ENCODE data around the gene NDUFS5. TPM values are rescaled to one million over a fixed set of nuclear protein-coding genes. Genes with fewer than 3 reads are reported as not detected.

NDUFS5 gene
- total RNA-seq, 1 donor from 2014 or later: 360 TPM

DNA sequence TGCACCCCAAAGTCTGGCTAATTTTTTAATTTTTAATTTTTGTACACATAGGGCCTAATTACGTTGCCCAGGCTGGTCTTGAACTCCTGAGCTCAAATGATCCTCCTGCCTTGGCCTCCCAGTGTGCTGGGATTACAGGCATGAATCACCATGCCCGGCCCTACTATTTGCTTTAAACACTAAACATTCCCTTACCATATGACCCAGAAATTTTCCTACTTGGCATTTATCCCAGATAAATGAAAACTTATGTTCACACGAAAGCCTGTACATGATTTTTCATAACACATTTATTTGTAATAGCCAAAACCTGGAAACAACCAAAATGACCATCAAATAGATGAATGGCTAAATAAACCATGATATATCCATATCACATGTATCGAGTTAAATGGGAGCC is 35.8 kb downstream of the NDUFS5 start:
- Histone ChIP-seq H2AFZ (ENCODE audit: low read depth, low read length) (no peak overlapping the region), H3K79me2 (ENCODE audit: insufficient read depth, low read length) (no peaks in the 10 kb centered on the region), H3K27me3 (ENCODE audit: insufficient read depth, low read length) (no peaks in the 10 kb centered on the region), H3K36me3 (ENCODE audit: insufficient read depth, low read length) (no peaks in the 10 kb centered on the region), H4K20me1 (ENCODE audit: insufficient read depth, low read length) (no peaks in the 10 kb centered on the region), H3K9ac (ENCODE audit: low read length) (no peak overlapping the region), H3K4me3 (ENCODE audit: insufficient read depth, low read depth, low read length) (no peak overlapping the region), H3K4me2 (ENCODE audit: low read length) (no peak overlapping the region), H3K9me3 (ENCODE audit: insufficient read depth, low read depth, low read length) (no peaks in the 10 kb centered on the region), H3K27ac (ENCODE audit: low read depth, low read length) (no peak overlapping the region), H3K4me1 (ENCODE audit: insufficient read depth, low read length) (no peaks in the 10 kb centered on the region)
- Mint-ChIP-seq H3K4me1 (ENCODE audit: low read depth, unreplicated experiment) (no peaks in the 10 kb centered on the region), H3K4me3 (ENCODE audit: unreplicated experiment) (no peak overlapping the region), H3K36me3 (ENCODE audit: low read depth, unreplicated experiment) (peaks cover 2% of the 10 kb centered on the region), H3K27ac (ENCODE audit: unreplicated experiment) (no peak overlapping the region), H3K9me3 (ENCODE audit: unreplicated experiment) (no peaks in the 10 kb centered on the region), H3K27me3 (ENCODE audit: low read depth, unreplicated experiment) (no peaks in the 10 kb centered on the region)
- DNase-seq (ENCODE audit: low read depth) (no peak), FAIRE-seq (no peak)
- TF ChIP-seq, protein P1, sequence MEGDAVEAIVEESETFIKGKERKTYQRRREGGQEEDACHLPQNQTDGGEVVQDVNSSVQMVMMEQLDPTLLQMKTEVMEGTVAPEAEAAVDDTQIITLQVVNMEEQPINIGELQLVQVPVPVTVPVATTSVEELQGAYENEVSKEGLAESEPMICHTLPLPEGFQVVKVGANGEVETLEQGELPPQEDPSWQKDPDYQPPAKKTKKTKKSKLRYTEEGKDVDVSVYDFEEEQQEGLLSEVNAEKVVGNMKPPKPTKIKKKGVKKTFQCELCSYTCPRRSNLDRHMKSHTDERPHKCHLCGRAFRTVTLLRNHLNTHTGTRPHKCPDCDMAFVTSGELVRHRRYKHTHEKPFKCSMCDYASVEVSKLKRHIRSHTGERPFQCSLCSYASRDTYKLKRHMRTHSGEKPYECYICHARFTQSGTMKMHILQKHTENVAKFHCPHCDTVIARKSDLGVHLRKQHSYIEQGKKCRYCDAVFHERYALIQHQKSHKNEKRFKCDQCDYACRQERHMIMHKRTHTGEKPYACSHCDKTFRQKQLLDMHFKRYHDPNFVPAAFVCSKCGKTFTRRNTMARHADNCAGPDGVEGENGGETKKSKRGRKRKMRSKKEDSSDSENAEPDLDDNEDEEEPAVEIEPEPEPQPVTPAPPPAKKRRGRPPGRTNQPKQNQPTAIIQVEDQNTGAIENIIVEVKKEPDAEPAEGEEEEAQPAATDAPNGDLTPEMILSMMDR (IDR thresholded peaks at IDR 0.05; ENCODE audit: insufficient read depth, low read depth, low read length): no peak
- no peak for TF ChIP-seq EZH2 (IDR thresholded peaks at IDR 0.05; ENCODE audit: insufficient read depth, low read length)

DNA sequence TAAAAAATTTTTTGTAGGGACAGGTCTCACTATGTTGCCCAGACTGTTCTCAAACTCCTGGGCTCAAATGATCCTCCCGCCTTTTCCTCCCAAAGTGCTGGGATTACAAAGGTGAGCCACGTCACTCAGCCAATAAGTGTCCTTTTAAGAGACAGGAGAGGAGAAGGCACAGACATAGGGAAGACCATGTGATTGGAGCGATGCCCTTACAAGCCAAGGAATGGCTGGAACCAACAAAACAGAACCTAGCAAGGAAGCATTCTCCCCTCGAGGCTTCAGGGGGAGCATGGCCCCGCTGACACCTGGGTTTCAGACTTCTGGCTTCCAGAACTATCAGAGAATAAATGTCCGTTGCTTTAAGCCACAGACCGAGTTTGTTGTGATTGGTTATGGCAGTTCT is 37.0 kb downstream of the NDUFS5 start:
- DNase-seq (ENCODE audit: low read depth) (no peak), FAIRE-seq (no peak)
- H3K9me3 Mint-ChIP-seq (ENCODE audit: unreplicated experiment): no peaks in the 10 kb centered on the region
- H3K4me2 ChIP-seq (ENCODE audit: low read length): no peak overlapping the region
- H3K36me3 Mint-ChIP-seq (ENCODE audit: low read depth, unreplicated experiment): peaks cover 2% of the 10 kb centered on the region
- no peak overlapping the region for H3K4me3 Mint-ChIP-seq (ENCODE audit: unreplicated experiment)
- no peak overlapping the region for H3K9ac ChIP-seq (ENCODE audit: low read length)
- no peaks in the 10 kb centered on the region for H3K4me1 ChIP-seq (ENCODE audit: insufficient read depth, low read length)
- no peaks in the 10 kb centered on the region for H3K27me3 ChIP-seq (ENCODE audit: insufficient read depth, low read length)
- H3K9me3 ChIP-seq (ENCODE audit: insufficient read depth, low read depth, low read length): no peaks in the 10 kb centered on the region
- no peaks in the 10 kb centered on the region for H3K36me3 ChIP-seq (ENCODE audit: insufficient read depth, low read length)
- H3K4me1 Mint-ChIP-seq (ENCODE audit: low read depth, unreplicated experiment): no peaks in the 10 kb centered on the region
- no peak overlapping the region for H3K27ac ChIP-seq (ENCODE audit: low read depth, low read length)
- no peaks in the 10 kb centered on the region for H3K27me3 Mint-ChIP-seq (ENCODE audit: low read depth, unreplicated experiment)
- TF ChIP-seq, protein P1 (IDR thresholded peaks at IDR 0.05; ENCODE audit: insufficient read depth, low read depth, low read length): no peak
- TF ChIP-seq EZH2 (IDR thresholded peaks at IDR 0.05; ENCODE audit: insufficient read depth, low read length): no peak
- H2AFZ ChIP-seq (ENCODE audit: low read depth, low read length): no peak overlapping the region
- H3K4me3 ChIP-seq (ENCODE audit: insufficient read depth, low read depth, low read length): no peak overlapping the region
- H3K27ac Mint-ChIP-seq (ENCODE audit: unreplicated experiment): no peak overlapping the region
- no peaks in the 10 kb centered on the region for H4K20me1 ChIP-seq (ENCODE audit: insufficient read depth, low read length)
- no peaks in the 10 kb centered on the region for H3K79me2 ChIP-seq (ENCODE audit: insufficient read depth, low read length)

DNA sequence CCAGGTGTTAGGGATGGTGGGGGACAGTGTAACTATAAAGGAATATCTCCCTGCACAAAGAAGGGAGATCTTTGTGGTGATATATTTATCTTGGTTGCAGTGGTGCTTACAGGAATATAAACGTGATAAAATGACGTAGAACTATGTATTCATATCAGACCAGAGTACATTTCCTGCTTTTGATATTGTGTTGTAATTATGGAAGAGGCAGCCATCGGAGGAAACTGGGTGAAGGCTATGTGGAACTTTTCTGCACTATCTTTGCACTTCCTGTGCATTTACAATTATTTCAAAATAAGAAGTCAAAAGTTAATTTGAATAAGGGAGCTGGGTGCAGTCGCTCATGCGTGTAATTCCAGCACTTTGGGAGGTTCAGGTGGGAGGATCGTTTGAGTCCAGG is 37.6 kb downstream of the NDUFS5 start:
- H3K9ac ChIP-seq (ENCODE audit: low read length): no peak overlapping the region
- no peak for TF ChIP-seq EZH2 (IDR thresholded peaks at IDR 0.05; ENCODE audit: insufficient read depth, low read length)
- TF ChIP-seq, protein P1 (IDR thresholded peaks at IDR 0.05; ENCODE audit: insufficient read depth, low read depth, low read length): no peak
- H3K27ac ChIP-seq (ENCODE audit: low read depth, low read length): no peak overlapping the region
- FAIRE-seq (no peak), DNase-seq (ENCODE audit: low read depth) (no peak)
- H2AFZ ChIP-seq (ENCODE audit: low read depth, low read length): no peak overlapping the region
- no peaks in the 10 kb centered on the region for H3K36me3 ChIP-seq (ENCODE audit: insufficient read depth, low read length)
- no peaks in the 10 kb centered on the region for H3K79me2 ChIP-seq (ENCODE audit: insufficient read depth, low read length)
- H3K4me1 Mint-ChIP-seq (ENCODE audit: low read depth, unreplicated experiment): no peaks in the 10 kb centered on the region
- H3K4me1 ChIP-seq (ENCODE audit: insufficient read depth, low read length): no peaks in the 10 kb centered on the region
- H3K36me3 Mint-ChIP-seq (ENCODE audit: low read depth, unreplicated experiment): peaks cover 2% of the 10 kb centered on the region
- H3K4me3 Mint-ChIP-seq (ENCODE audit: unreplicated experiment): no peak overlapping the region
- H4K20me1 ChIP-seq (ENCODE audit: insufficient read depth, low read length): no peaks in the 10 kb centered on the region
- H3K9me3 ChIP-seq (ENCODE audit: insufficient read depth, low read depth, low read length): no peaks in the 10 kb centered on the region
- H3K9me3 Mint-ChIP-seq (ENCODE audit: unreplicated experiment): no peaks in the 10 kb centered on the region
- H3K27me3 Mint-ChIP-seq (ENCODE audit: low read depth, unreplicated experiment): no peaks in the 10 kb centered on the region
- no peak overlapping the region for H3K4me3 ChIP-seq (ENCODE audit: insufficient read depth, low read depth, low read length)
- no peak overlapping the region for H3K27ac Mint-ChIP-seq (ENCODE audit: unreplicated experiment)
- H3K4me2 ChIP-seq (ENCODE audit: low read length): no peak overlapping the region
- H3K27me3 ChIP-seq (ENCODE audit: insufficient read depth, low read length): no peaks in the 10 kb centered on the region
